HepG2 (cell line): Measurements from ENCODE around the gene FTL. TPM values are rescaled to one million over a fixed set of nuclear protein-coding genes. Genes with fewer than 3 reads are reported as not detected.
A peak's percentile ranks its signal among the peaks of the same experiment; 100 is the strongest.

Experiments used
- CSRNP1 ChIP-seq: sonication (generic); formaldehyde crosslinking; IDR thresholded peaks from 2 replicates; pipeline ENCODE4 v1.8.1; 2023; ENCODE audit warnings: mild to moderate bottlenecking, missing genetic modification reagents
- HNRNPLL ChIP-seq: fragments of 200-400 bp; formaldehyde crosslinking; IDR thresholded peaks from 2 replicates; pipeline ENCODE4 v1.6.1; 2017; ENCODE audit warnings: mild to moderate bottlenecking, low read depth, low read length; ENCODE audit not compliant: poor library complexity, severe bottlenecking
- JUNB ChIP-seq: sonication (generic); formaldehyde crosslinking; IDR thresholded peaks from 2 replicates; pipeline ENCODE4 v1.8.0; 2022; ENCODE audit warnings: missing genetic modification reagents, mild to moderate bottlenecking, borderline replicate concordance
- NONO ChIP-seq, 2 experiments: fragments of 450-650 bp in 1 of 2; sonication (generic) in 1 of 2; formaldehyde crosslinking in 1 of 2; IDR thresholded peaks in 1 of 2; conservative IDR thresholded peaks in 1 of 2; 2 replicates each; pipeline versions ENCODE4 v1.6.1 to v1.8.0; 2017 to 2022; ENCODE audit warnings: mild to moderate bottlenecking in 1 of 2, missing genetic modification reagents in 1 of 2, moderate library complexity in 1 of 2
- PRPF4 ChIP-seq: fragments of 200-400 bp; formaldehyde crosslinking; IDR thresholded peaks from 2 replicates; pipeline ENCODE4 v1.6.1; 2016; ENCODE audit warnings: low read length, low read depth; ENCODE audit not compliant: poor library complexity, severe bottlenecking
- REPIN1 ChIP-seq: sonication (generic); formaldehyde crosslinking; IDR thresholded peaks from 2 replicates; pipeline ENCODE4 v1.8.0; 2022; ENCODE audit warnings: missing genetic modification reagents, low read depth, mild to moderate bottlenecking, borderline replicate concordance
- SMC3 ChIP-seq: IDR thresholded peaks from 2 replicates; pipeline ENCODE4 v1.6.1; 2011; ENCODE audit warnings: low read length, improper control_type of control experiment
- TBL1XR1 ChIP-seq: fragments of 150-350 bp; IDR thresholded peaks from 2 replicates; pipeline ENCODE4 v1.6.1; 2014; ENCODE audit warnings: borderline replicate concordance, low read length; ENCODE audit not compliant: partially characterized antibody
- YY1 ChIP-seq: IDR thresholded peaks from 2 replicates; pipeline ENCODE4 v1.6.1; 2011; ENCODE audit warnings: low read length, low read depth, moderate library complexity, mild to moderate bottlenecking; ENCODE audit not compliant: insufficient read depth, insufficient replicate concordance
- ZNF33A ChIP-seq: sonication (generic); formaldehyde crosslinking; IDR thresholded peaks from 2 replicates; pipeline ENCODE4 v1.5.1; 2020; ENCODE audit warnings: missing genetic modification reagents, mild to moderate bottlenecking, moderate library complexity, borderline replicate concordance
- ZNF580 ChIP-seq: IDR thresholded peaks from 2 replicates; pipeline ENCODE4 v1.6.1; 2016; ENCODE audit warnings: low read depth, borderline replicate concordance
- ZNF75D ChIP-seq: sonication (generic); formaldehyde crosslinking; IDR thresholded peaks from 2 replicates; pipeline ENCODE4 v1.8.1; 2023; ENCODE audit warnings: missing genetic modification reagents, mild to moderate bottlenecking, borderline replicate concordance
- ZNF772 ChIP-seq: sonication (generic); formaldehyde crosslinking; IDR thresholded peaks from 2 replicates; pipeline ENCODE4 v1.5.0; 2020; ENCODE audit warnings: mild to moderate bottlenecking, missing genetic modification reagents
- ZNF776 ChIP-seq: sonication (generic); formaldehyde crosslinking; IDR thresholded peaks from 2 replicates; pipeline ENCODE4 v1.4.0; 2020; ENCODE audit warnings: mild to moderate bottlenecking, missing genetic modification reagents
- ZSCAN25 ChIP-seq: sonication (generic); formaldehyde crosslinking; IDR thresholded peaks from 2 replicates; pipeline ENCODE4 v1.8.0; 2022; ENCODE audit warnings: mild to moderate bottlenecking, missing genetic modification reagents
- polyA plus RNA-seq, 8 experiments: library from polyadenylated mRNA; depleted of rRNA in 3 of 8; stranded (reverse) in 7 of 8; unstranded in 1 of 8; fragments of >200 nt; fragmentation: Illumina TruSeq in 4 of 8; extraction: Trizol in 4 of 8; gene quantifications; 2 replicates each; pipeline versions ENCODE4 v1.2.1 to v1.2.3, GENCODE V29; 2011 to 2016; ENCODE audit warnings: low read depth in 4 of 8, missing spikeins in 1 of 8, mixed read lengths in 1 of 8; ENCODE audit not compliant: insufficient read depth in 1 of 8
- total RNA-seq, 5 experiments: library from RNA; depleted of rRNA; stranded (reverse); fragments of >200 nt; fragmentation: Illumina TruSeq; extraction: Trizol; gene quantifications; 2 replicates each; pipeline ENCODE4 v1.2.3, GENCODE V29; 2016; ENCODE audit warnings: low read depth in 1 of 5
- TF ChIP-seq, protein P1 (sequence below): sonication (generic); formaldehyde crosslinking; IDR thresholded peaks from 2 replicates; pipeline ENCODE4 v1.4.0; 2020; ENCODE audit warnings: mild to moderate bottlenecking, missing genetic modification reagents
- TF ChIP-seq, protein P2 (sequence below): sonication (generic); formaldehyde crosslinking; IDR thresholded peaks from 2 replicates; pipeline ENCODE4 v1.8.0; 2022; ENCODE audit warnings: mild to moderate bottlenecking, missing genetic modification reagents; ENCODE audit not compliant: insufficient replicate concordance
- TF ChIP-seq, protein P3 (sequence below): IDR thresholded peaks from 2 replicates; pipeline ENCODE4 v1.6.1; 2016

The FTL gene
- total and polyA plus RNA-seq, 2 of the 13 experiments (the other 11 are each of a cell fraction or from before 2014, with no cell fraction given), result 2,721 to 8,800 TPM

DNA sequence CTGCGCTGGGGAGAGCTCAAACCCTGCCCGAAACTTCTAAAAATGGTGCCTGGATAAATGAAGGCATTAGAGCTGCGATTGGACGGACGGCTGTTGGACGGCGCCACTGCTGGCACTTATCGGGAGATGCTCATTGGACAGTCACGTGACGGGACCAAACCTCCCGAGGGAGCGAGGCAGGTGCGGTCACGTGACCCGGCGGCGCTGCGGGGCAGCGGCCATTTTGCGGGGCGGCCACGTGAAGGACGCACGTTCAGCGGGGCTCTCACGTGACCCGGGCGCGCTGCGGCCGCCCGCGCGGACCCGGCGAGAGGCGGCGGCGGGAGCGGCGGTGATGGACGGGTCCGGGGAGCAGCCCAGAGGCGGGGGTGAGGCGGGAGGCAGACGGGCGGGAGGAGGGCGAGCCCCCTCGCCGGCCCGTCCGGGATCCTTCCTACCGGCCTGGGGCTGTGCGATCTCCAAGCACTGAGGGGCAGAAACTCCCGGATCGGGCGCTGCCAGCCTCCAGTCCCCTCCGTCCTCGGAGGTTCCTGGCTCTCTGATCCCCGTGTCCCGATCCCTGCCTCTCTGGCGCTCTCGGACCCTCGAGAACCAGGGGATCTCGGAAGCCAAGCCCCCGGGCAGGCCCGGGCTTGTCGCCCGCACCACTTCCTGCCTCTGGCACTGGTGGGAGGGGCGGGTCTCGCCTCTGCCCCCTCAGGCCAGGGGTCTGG is 10.4 kb upstream of the FTL start, which contains the start of gene BAX (continued):
- TF ChIP-seq, protein P1, sequence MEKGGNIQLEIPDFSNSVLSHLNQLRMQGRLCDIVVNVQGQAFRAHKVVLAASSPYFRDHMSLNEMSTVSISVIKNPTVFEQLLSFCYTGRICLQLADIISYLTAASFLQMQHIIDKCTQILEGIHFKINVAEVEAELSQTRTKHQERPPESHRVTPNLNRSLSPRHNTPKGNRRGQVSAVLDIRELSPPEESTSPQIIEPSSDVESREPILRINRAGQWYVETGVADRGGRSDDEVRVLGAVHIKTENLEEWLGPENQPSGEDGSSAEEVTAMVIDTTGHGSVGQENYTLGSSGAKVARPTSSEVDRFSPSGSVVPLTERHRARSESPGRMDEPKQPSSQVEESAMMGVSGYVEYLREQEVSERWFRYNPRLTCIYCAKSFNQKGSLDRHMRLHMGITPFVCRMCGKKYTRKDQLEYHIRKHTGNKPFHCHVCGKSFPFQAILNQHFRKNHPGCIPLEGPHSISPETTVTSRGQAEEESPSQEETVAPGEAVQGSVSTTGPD (CRISPR knock-in tag), result 0 out of 2 replicates have a peak, but pooled peaks have one; percentile 21
- TF ChIP-seq, protein P2, sequence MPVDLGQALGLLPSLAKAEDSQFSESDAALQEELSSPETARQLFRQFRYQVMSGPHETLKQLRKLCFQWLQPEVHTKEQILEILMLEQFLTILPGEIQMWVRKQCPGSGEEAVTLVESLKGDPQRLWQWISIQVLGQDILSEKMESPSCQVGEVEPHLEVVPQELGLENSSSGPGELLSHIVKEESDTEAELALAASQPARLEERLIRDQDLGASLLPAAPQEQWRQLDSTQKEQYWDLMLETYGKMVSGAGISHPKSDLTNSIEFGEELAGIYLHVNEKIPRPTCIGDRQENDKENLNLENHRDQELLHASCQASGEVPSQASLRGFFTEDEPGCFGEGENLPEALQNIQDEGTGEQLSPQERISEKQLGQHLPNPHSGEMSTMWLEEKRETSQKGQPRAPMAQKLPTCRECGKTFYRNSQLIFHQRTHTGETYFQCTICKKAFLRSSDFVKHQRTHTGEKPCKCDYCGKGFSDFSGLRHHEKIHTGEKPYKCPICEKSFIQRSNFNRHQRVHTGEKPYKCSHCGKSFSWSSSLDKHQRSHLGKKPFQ, result no peak
- TF ChIP-seq HNRNPLL (peak; percentile 39), REPIN1 (CRISPR knock-in tag) (no peak), YY1 (peak; percentile 100), ZNF772 (CRISPR knock-in tag) (no peak), ZNF75D (CRISPR knock-in tag) (no peak), PRPF4 (no peak), ZNF580 (CRISPR knock-in tag) (0 out of 2 replicates have a peak, but pooled peaks have one; percentile 45), ZSCAN25 (CRISPR knock-in tag) (peak; percentile 70; the same call in 1 of the 2 replicates), NONO (IDR thresholded peaks at IDR 0.05) (no peak), NONO (CRISPR knock-in tag; conservative IDR thresholded peaks at IDR 0.05) (peak; percentile 78), ZNF776 (CRISPR knock-in tag) (peak; percentile 89), SMC3 (no peak), ZNF33A (CRISPR knock-in tag) (no peak), CSRNP1 (no peak), TBL1XR1 (peak; percentile 87), JUNB (CRISPR knock-in tag) (no peak)
- TF ChIP-seq, protein P3, sequence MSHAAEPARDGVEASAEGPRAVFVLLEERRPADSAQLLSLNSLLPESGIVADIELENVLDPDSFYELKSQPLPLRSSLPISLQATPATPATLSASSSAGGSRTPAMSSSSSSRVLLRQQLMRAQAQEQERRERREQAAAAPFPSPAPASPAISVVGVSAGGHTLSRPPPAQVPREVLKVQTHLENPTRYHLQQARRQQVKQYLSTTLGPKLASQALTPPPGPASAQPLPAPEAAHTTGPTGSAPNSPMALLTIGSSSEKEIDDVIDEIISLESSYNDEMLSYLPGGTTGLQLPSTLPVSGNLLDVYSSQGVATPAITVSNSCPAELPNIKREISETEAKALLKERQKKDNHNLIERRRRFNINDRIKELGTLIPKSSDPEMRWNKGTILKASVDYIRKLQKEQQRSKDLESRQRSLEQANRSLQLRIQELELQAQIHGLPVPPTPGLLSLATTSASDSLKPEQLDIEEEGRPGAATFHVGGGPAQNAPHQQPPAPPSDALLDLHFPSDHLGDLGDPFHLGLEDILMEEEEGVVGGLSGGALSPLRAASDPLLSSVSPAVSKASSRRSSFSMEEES, result peak; percentile 96
